PC-3 (cell line): Measurements from ENCODE around the gene CRB1. TPM values are rescaled to one million over a fixed set of nuclear protein-coding genes. Genes with fewer than 3 reads are reported as not detected.

ENCODE experiments used
- ATAC-seq: fragments of 200-7000 bp; cut with Tn5 transposase; 2 replicates; pipeline ENCODE4 v1.9.1; 2020; ENCODE audit warnings: mild to moderate bottlenecking, moderate library complexity
- BruUV-seq: library from RNA; stranded (reverse); fragments of 400-500 nt; replicated peaks from 2 replicates; lab custom pipeline; 2021; lab: Mats Ljungman, UMichigan
- CTCF ChIA-PET: fragments of 300-600 bp; sonication (Branson Sonifier 250); formaldehyde crosslinking; loops from one replicate; lab custom pipeline; 2022; ENCODE audit warnings: antibody characterized with exemption; lab: Charles Lee
- POLR2A ChIA-PET: fragments of 300-600 bp; sonication (Branson Sonifier 250); formaldehyde crosslinking; loops from one replicate; lab custom pipeline; 2022; ENCODE audit warnings: antibody characterized with exemption; ENCODE audit not compliant: unreplicated experiment; lab: Charles Lee
- DNase-seq: peaks from one replicate; pipeline ENCODE4 v3.0.0-alpha.2; 2015
- H2AFZ ChIP-seq: fragments of 300-600 bp; sonication (generic); 2 replicates; pipeline ENCODE4 v1.6.0; 2016; ENCODE audit warnings: antibody characterized with exemption, low read length
- H3F3A ChIP-seq: fragments of 300-600 bp; sonication (generic); one replicate; pipeline ENCODE4 v1.6.0; 2017; ENCODE audit warnings: antibody characterized with exemption, low read length, control low read depth, mild to moderate bottlenecking; ENCODE audit not compliant: unreplicated experiment
- H3K27ac ChIP-seq: fragments of 300-600 bp; sonication (generic); 2 replicates; pipeline ENCODE4 v1.5.1; 2016; ENCODE audit warnings: mild to moderate bottlenecking, low read length
- H3K27me3 ChIP-seq: fragments of 300-600 bp; sonication (generic); 2 replicates; pipeline ENCODE4 v1.6.1; 2016; ENCODE audit warnings: low read length, mixed read lengths
- H3K36me3 ChIP-seq: fragments of 300-600 bp; sonication (generic); 2 replicates; pipeline ENCODE4 v1.6.1; 2016; ENCODE audit warnings: low read depth, mixed run types, low read length, mixed read lengths
- H3K4me1 ChIP-seq: fragments of 300-600 bp; sonication (generic); 2 replicates; pipeline ENCODE4 v1.5.1; 2016; ENCODE audit warnings: low read length; ENCODE audit not compliant: insufficient read depth
- H3K4me2 ChIP-seq: fragments of 300-600 bp; sonication (generic); 2 replicates; pipeline ENCODE4 v1.6.0; 2016; ENCODE audit warnings: low read length
- H3K4me3 ChIP-seq: fragments of 300-600 bp; sonication (generic); 2 replicates; pipeline ENCODE4 v1.5.1; 2016; ENCODE audit warnings: mild to moderate bottlenecking, low read length, mixed read lengths
- H3K79me2 ChIP-seq: fragments of 300-600 bp; sonication (generic); 2 replicates; pipeline ENCODE4 v1.6.1; 2017; ENCODE audit warnings: low read length, mixed read lengths
- H3K9ac ChIP-seq: fragments of 300-600 bp; sonication (generic); 2 replicates; pipeline ENCODE4 v1.6.0; 2016; ENCODE audit warnings: mild to moderate bottlenecking, low read length
- H3K9me2 ChIP-seq: fragments of 300-600 bp; sonication (generic); replicated peaks from 2 replicates; pipeline ENCODE4 v1.6.1; 2016; ENCODE audit warnings: mixed run types, low read length, mixed read lengths
- H3K9me3 ChIP-seq: fragments of 300-600 bp; sonication (generic); 2 replicates; pipeline ENCODE4 v1.6.1; 2016; ENCODE audit warnings: low read length, mixed read lengths
- H4K20me1 ChIP-seq: fragments of 300-600 bp; sonication (generic); 2 replicates; pipeline ENCODE4 v1.6.1; 2016; ENCODE audit warnings: low read length, mixed read lengths
- EZH2 ChIP-seq: fragments of 300-600 bp; sonication (generic); IDR thresholded peaks from one replicate; pipeline ENCODE4 v1.6.1; 2017; ENCODE audit warnings: antibody characterized with exemption, mild to moderate bottlenecking, low read length; ENCODE audit not compliant: unreplicated experiment
- EZH2phosphoT487 ChIP-seq: fragments of 300-600 bp; sonication (generic); IDR thresholded peaks from 2 replicates; pipeline ENCODE4 v1.6.1; 2018; ENCODE audit warnings: mild to moderate bottlenecking, antibody characterized with exemption, low read length, borderline replicate concordance
- intact Hi-C: fragments of 100-400 bp; cut with micrococcal nuclease; formaldehyde crosslinking; loops from 2 replicates; pipeline ENCODE4 v1.9.0; 2023
- total RNA-seq: library from RNA; depleted of rRNA; stranded (reverse); fragments of >200 nt; gene quantifications from 2 replicates; pipeline ENCODE4 v1.2.3, GENCODE V29; 2014
- TF ChIP-seq, protein P1 (sequence below): fragments of 300-600 bp; sonication (generic); conservative IDR thresholded peaks from 2 replicates; pipeline ENCODE4 v1.5.1; 2017; ENCODE audit warnings: antibody characterized with exemption, low read depth, mild to moderate bottlenecking, low read length

The CRB1 gene
- total RNA-seq, 1 experiment from 2014 or later = 0.07 TPM

DNA sequence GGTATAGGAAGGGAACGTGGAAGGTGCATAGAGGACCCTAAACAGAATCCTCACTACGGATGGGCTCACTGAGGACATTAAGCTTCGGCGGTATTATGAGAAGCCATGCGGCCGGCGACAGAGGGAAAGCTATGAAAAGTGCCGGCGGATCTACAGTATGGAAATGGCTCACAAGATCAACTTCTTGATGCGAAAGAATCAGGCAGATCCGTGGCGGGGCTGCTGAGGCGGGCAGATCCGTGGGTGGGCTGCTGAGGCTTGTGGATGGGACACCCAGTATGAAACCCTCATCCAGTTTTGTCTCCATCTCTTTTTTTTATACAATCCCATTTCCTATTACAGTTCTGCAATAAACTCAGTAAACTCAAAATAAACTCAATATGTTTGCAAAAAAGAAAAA lies 95.8 kb downstream of the CRB1 start:
- Histone ChIP-seq H3K4me2 (no peak overlapping the region), H4K20me1 (no peaks in the 10 kb centered on the region), H3K36me3 (no peaks in the 10 kb centered on the region), H3F3A (no peaks in the 10 kb centered on the region), H3K9ac (no peak overlapping the region), H3K27me3 (no peaks in the 10 kb centered on the region), H3K27ac (no peak overlapping the region), H3K4me3 (no peak overlapping the region), H3K9me3 (no peaks in the 10 kb centered on the region), H3K9me2 (no peaks in the 10 kb centered on the region), H3K79me2 (no peaks in the 10 kb centered on the region), H3K4me1 (no peaks in the 10 kb centered on the region), H2AFZ (no peak overlapping the region)
- no peak for DNase-seq
- ChIA-PET CTCF (no interaction called here), POLR2A (no interaction called here)
- TF ChIP-seq EZH2 = no peak
- no peak for TF ChIP-seq EZH2phosphoT487
- TF ChIP-seq, protein P1, sequence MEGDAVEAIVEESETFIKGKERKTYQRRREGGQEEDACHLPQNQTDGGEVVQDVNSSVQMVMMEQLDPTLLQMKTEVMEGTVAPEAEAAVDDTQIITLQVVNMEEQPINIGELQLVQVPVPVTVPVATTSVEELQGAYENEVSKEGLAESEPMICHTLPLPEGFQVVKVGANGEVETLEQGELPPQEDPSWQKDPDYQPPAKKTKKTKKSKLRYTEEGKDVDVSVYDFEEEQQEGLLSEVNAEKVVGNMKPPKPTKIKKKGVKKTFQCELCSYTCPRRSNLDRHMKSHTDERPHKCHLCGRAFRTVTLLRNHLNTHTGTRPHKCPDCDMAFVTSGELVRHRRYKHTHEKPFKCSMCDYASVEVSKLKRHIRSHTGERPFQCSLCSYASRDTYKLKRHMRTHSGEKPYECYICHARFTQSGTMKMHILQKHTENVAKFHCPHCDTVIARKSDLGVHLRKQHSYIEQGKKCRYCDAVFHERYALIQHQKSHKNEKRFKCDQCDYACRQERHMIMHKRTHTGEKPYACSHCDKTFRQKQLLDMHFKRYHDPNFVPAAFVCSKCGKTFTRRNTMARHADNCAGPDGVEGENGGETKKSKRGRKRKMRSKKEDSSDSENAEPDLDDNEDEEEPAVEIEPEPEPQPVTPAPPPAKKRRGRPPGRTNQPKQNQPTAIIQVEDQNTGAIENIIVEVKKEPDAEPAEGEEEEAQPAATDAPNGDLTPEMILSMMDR = no peak
- intact Hi-C loops = no loop called here
- BruUV-seq = no TSS peak
- no peak for ATAC-seq

DNA sequence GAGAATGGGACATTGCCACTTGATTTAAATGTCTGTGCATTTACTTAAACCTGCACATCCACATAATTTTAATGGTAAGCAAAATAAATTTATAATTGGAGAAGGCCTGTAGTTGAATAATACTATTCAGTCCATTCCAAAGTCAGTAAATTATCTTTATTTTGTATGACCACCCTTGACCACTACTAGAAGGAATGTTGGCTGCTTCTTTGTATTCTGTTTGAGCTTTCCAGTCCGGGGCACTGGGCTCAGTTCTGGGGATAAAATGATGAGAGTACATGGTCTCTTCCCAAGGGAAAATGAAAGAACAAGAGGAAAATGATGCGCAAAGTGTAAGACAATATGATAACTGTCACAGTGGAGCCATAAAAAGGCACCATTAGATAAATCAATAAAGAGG lies 98.9 kb downstream of the CRB1 start:
- DNase-seq (no peak), ATAC-seq (no peak)
- Histone ChIP-seq H3K27ac (no peak overlapping the region), H3K9me2 (no peaks in the 10 kb centered on the region), H3K4me2 (no peak overlapping the region), H3K4me1 (no peaks in the 10 kb centered on the region), H3K27me3 (no peaks in the 10 kb centered on the region), H3K4me3 (no peak overlapping the region), H3K9ac (no peak overlapping the region), H2AFZ (no peak overlapping the region), H3K9me3 (no peaks in the 10 kb centered on the region), H3F3A (no peaks in the 10 kb centered on the region), H3K79me2 (no peaks in the 10 kb centered on the region), H3K36me3 (no peaks in the 10 kb centered on the region), H4K20me1 (no peaks in the 10 kb centered on the region)
- TF ChIP-seq EZH2phosphoT487 (no peak), EZH2 (no peak)
- TF ChIP-seq, protein P1 = no peak
- POLR2A ChIA-PET = interaction anchor here (0.6 kb wide), 1 partner anchor 12 kb away, joined by 3 read pairs; no protein-coding TSS in a partner anchor
- CTCF ChIA-PET = no interaction called here
- no TSS peak for BruUV-seq
- intact Hi-C loops = no loop called here

DNA sequence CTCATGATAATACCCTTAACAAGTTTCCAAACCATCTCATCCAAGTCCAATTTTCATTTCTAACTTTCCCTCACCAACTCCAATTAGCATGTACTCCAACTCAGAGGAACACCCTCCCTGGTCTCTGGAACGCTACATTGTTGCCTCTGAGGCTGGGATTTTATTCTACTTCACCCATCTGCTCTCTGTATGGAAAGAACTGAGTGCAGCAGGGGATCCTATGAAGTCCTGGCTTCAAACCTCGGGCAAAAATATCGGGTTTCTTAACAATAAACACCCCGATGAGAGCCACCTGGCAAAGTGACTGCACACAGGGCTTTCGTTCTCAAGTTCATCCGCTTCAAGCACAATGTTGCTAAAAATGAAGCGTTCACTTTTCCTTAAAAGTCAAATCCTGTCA lies 99.6 kb downstream of the CRB1 start:
- Histone ChIP-seq H3K9me2 (no peaks in the 10 kb centered on the region), H3F3A (no peaks in the 10 kb centered on the region), H4K20me1 (no peaks in the 10 kb centered on the region), H3K9ac (no peak overlapping the region), H3K4me1 (no peaks in the 10 kb centered on the region), H3K79me2 (no peaks in the 10 kb centered on the region), H2AFZ (no peak overlapping the region), H3K36me3 (no peaks in the 10 kb centered on the region), H3K4me3 (no peak overlapping the region), H3K4me2 (no peak overlapping the region), H3K9me3 (no peaks in the 10 kb centered on the region), H3K27ac (no peak overlapping the region), H3K27me3 (no peaks in the 10 kb centered on the region)
- no peak for ATAC-seq
- CTCF ChIA-PET = no interaction called here
- intact Hi-C loops = no loop called here
- POLR2A ChIA-PET = no interaction called here
- no peak for DNase-seq
- TF ChIP-seq, protein P1 = no peak
- TF ChIP-seq EZH2 = no peak
- TF ChIP-seq EZH2phosphoT487 = no peak
- no TSS peak for BruUV-seq
